SK-N-DZ (cell line): ENCODE measurements around the gene RIC1. TPM values are rescaled to one million over a fixed set of nuclear protein-coding genes. Genes with fewer than 3 reads are reported as not detected.
"Not testable (repeated sequence)": the region's sequence is repeated elsewhere in the genome, so short reads cannot be mapped to it uniquely, and the experiment has no call there.

ENCODE experiments used
- DNase-seq: peaks from one replicate; pipeline ENCODE4 v3.0.0-alpha.2; 2015; ENCODE audit warnings: low spot score
- polyA plus RNA-seq, 2 experiments: library from polyadenylated mRNA; depleted of rRNA; stranded (reverse); fragments of >200 nt; gene quantifications; 2 replicates each; pipeline ENCODE4 v1.2.3, GENCODE V29; 2014

Gene RIC1, protein sequence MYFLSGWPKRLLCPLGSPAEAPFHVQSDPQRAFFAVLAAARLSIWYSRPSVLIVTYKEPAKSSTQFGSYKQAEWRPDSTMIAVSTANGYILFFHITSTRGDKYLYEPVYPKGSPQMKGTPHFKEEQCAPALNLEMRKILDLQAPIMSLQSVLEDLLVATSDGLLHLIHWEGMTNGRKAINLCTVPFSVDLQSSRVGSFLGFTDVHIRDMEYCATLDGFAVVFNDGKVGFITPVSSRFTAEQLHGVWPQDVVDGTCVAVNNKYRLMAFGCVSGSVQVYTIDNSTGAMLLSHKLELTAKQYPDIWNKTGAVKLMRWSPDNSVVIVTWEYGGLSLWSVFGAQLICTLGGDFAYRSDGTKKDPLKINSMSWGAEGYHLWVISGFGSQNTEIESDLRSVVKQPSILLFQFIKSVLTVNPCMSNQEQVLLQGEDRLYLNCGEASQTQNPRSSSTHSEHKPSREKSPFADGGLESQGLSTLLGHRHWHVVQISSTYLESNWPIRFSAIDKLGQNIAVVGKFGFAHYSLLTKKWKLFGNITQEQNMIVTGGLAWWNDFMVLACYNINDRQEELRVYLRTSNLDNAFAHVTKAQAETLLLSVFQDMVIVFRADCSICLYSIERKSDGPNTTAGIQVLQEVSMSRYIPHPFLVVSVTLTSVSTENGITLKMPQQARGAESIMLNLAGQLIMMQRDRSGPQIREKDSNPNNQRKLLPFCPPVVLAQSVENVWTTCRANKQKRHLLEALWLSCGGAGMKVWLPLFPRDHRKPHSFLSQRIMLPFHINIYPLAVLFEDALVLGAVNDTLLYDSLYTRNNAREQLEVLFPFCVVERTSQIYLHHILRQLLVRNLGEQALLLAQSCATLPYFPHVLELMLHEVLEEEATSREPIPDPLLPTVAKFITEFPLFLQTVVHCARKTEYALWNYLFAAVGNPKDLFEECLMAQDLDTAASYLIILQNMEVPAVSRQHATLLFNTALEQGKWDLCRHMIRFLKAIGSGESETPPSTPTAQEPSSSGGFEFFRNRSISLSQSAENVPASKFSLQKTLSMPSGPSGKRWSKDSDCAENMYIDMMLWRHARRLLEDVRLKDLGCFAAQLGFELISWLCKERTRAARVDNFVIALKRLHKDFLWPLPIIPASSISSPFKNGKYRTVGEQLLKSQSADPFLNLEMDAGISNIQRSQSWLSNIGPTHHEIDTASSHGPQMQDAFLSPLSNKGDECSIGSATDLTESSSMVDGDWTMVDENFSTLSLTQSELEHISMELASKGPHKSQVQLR (N-terminal part only)
- 7.2 and 12.7 TPM in 2 replicates for polyA plus RNA-seq (2014; cell fraction: cytosol; rRNA removed)
- 10.6 and 29.7 TPM in 2 replicates for polyA plus RNA-seq (2014; cell fraction: nucleus; rRNA removed)

GRCh38 chr9:5628530-5629311 lies at the start of gene RIC1:
RIC1 (plus strand) TSS chr9:5629107; CDS start chr9:5629310, 203 bp downstream.
- peak; percentile 75 for DNase-seq

GRCh38 chr9:5579881-5580280 lies 49.0 kb upstream of the RIC1 start:
- no peak for DNase-seq

- no peak for DNase-seq
Measured at GRCh38 chr9:5580650-5581049, 48.3 kb upstream of the RIC1 start.

- not testable (repeated sequence) for DNase-seq
Measured at GRCh38 chr9:5581706-5582105, 47.2 kb upstream of the RIC1 start.

GRCh38 chr9:5582835-5583195 lies 46.1 kb upstream of the RIC1 start:
- no peak for DNase-seq

DNA sequence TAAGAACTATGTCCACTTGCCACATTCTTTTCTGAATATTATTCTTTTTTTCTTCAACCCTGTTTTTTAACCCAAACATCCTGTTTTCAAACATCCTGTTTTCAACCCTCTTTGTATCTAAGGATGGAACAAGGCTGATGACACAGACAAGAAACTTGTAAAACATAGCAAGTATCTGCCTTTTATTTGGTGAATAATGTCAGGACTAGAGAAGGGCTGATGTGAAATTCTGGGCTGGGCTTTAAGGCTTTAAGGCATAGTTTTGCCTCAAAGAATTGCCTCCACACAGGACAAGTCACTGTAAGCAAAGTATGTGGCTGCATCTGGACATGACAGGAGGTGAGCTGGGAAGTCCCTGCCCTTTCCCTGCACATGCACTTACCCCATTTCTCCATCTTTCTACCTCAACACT lies 42.5 kb upstream of the RIC1 start:
- DNase-seq, result no peak

DNA sequence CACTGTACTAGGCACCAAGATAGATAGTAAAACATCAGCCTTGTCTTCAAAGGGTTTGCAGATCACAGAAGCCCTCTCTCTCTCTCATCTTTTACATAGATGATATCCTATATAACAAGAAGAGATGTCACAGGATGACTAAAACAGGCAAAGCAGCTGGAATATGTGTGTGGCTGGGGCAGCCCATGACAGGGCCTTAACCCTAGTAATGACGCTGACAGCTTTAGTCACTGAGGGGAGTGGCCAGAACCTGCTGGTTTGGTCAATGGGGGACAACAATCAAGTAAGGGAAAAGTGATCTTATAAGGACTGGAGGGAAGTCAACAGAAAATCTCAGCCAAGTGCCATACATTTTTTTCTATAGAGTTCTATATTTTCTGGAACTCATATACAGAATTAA lies 41.9 kb upstream of the RIC1 start:
- DNase-seq, result no peak

- no peak for DNase-seq
Measured at GRCh38 chr9:5592231-5592630, 36.7 kb upstream of the RIC1 start.

DNA sequence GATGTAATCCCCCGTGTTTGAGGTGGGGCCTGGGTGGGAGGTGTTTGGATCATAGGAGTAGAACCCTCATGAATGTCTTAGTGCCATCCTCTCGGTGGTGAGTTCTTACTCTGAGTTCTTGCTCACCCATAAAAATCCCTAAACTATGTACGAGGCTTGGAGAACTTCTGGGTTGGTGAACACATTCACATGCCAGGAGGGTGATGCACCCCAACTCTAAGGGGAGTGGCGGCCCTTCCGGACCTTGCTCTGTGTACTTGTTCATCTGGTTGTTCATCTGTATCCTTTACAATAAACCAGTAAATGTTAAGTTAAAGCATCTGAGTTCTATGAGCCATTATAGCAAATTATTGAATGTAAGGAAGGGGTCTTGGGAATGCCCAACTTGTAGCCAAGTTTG lies 36.0 kb upstream of the RIC1 start:
- no peak for DNase-seq

GRCh38 chr9:5593904-5594303 lies 35.0 kb upstream of the RIC1 start:
- DNase-seq, result no peak

DNA sequence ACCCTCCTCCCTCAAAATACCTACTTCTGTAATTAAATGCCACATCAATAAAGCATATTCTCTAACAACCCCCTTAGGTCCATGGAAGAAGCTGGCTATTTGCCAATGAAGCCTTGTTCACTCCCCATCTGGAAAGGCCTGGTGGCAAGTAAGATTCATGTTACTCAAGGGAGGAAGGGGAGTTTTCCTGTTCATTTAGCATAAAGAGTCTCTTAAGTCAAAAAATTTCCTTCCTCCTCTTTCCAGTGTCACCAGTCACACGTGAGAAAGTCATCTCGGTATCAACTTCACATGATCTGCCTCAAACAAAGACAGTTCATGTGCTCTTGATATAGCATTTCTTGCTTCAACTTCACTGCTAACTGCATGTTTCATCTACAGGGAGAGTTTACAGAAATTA lies 32.7 kb upstream of the RIC1 start:
- no peak for DNase-seq

GRCh38 chr9:5608298-5609225 lies 20.3 kb upstream of the RIC1 start:
- DNase-seq, result no peak

GRCh38 chr9:5609226-5609596 lies 19.7 kb upstream of the RIC1 start:
- DNase-seq, result no peak

DNA sequence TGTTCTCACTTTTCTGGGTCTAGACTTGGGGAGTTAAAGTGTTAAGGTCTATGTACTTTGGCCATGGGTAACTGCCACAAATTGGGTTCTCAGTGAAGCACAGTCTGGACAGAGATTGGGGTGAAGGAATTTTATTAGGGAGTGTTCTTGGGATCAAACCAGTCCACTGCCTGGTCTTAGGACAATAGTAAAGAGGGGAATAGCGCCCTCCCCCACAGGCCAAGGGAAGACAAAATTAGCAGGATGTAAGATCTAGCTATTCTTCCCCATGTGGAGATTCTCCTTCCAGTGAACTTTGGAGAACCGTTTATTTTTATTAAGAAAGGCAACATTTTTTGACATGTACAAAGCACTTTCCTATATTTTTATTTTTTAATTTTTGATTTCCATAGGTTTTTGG lies 18.4 kb upstream of the RIC1 start:
- no peak for DNase-seq

GRCh38 chr9:5611321-5612184 lies 17.4 kb upstream of the RIC1 start:
- no peak for DNase-seq

DNA sequence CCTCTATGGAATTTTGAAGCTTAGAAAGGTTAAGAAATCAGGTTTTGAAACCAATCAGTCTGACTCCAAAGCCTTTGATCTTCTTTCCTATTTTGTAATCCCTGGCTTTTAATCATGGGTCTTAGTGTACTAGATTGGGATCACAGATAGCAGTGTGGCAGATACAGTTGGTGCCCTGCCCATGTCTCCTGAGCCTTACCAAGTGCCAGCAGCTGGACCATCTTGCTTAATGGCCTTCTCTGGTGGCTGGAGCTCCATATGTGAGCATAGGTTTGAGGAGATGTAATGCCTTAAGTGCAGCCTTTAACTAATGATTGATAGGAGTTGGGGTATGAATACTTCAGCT lies 16.7 kb upstream of the RIC1 start:
- no peak for DNase-seq

GRCh38 chr9:5614192-5614591 lies 14.7 kb upstream of the RIC1 start:
- DNase-seq, result no peak

GRCh38 chr9:5614985-5615384 lies 13.9 kb upstream of the RIC1 start:
- no peak for DNase-seq

DNA sequence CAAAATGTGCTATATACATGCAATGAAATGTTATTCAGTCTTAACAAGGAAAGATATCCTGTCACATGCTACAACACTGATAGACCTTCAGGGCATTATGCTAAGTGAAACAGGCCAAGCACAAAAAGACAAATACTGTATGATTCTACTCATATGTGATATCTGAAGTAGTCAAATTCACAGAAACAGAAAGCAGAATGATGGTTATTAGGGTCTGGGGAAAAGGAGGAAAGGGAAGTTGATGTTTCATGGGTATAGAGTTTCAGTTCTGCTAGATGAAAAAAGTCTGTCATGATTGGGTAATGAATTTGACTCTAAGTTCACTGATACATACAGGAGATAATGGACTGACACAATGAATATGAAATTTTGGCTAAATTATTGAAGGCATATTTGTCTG lies 11.2 kb upstream of the RIC1 start:
- DNase-seq, result no peak
